ENCODE results near the gene SPINK5. TPM values are rescaled to one million over a fixed set of nuclear protein-coding genes. Genes with fewer than 3 reads are reported as not detected.
"Not testable (repeated sequence)": the region's sequence is repeated elsewhere in the genome, so short reads cannot be mapped to it uniquely, and the experiment has no call there.

SPINK5 gene
- polyA plus RNA-seq (2012; ENCODE audit: missing spikeins), result not detected

GRCh38 chr5:148063861-148064260, at the start of gene SPINK5:
SPINK5 (plus strand) TSS chr5:148063980; CDS start chr5:148064045, 65 bp downstream.
- DNase-seq (ENCODE audit: insufficient read length) (no peak), FAIRE-seq (no peak)
- TF ChIP-seq POLR2AphosphoS5 (IDR thresholded peaks at IDR 0.05; ENCODE audit: low read depth, low read length) (no peak), TAF1 (IDR thresholded peaks at IDR 0.05; ENCODE audit: borderline replicate concordance, low read depth, low read length) (no peak), POLR2A (IDR thresholded peaks at IDR 0.05; ENCODE audit: low read depth, low read length) (no peak)

DNA sequence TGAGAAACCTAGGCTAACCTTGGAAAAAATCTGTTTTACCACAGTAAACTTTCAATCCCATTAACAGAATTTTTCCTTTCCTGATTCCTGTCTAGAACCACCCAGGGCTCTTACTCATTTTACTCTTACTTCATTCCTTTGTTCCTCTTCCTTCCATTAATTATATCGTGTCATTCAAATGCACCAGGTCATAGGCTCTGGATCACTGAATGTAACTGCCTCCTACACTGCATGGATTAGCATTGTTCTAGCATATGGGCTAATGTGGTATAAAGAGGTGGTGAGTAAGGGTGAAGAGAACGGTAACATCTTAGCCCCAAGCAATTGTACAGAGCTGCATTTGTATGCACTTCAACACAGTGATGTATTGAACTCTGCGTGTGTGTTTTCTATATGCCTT, 49.5 kb upstream of the SPINK5 start:
- TF ChIP-seq POLR2AphosphoS5 (IDR thresholded peaks at IDR 0.05; ENCODE audit: low read depth, low read length) (no peak), TAF1 (IDR thresholded peaks at IDR 0.05; ENCODE audit: borderline replicate concordance, low read depth, low read length) (no peak), POLR2A (IDR thresholded peaks at IDR 0.05; ENCODE audit: low read depth, low read length) (no peak)
- DNase-seq (ENCODE audit: insufficient read length) (no peak), FAIRE-seq (no peak)

DNA sequence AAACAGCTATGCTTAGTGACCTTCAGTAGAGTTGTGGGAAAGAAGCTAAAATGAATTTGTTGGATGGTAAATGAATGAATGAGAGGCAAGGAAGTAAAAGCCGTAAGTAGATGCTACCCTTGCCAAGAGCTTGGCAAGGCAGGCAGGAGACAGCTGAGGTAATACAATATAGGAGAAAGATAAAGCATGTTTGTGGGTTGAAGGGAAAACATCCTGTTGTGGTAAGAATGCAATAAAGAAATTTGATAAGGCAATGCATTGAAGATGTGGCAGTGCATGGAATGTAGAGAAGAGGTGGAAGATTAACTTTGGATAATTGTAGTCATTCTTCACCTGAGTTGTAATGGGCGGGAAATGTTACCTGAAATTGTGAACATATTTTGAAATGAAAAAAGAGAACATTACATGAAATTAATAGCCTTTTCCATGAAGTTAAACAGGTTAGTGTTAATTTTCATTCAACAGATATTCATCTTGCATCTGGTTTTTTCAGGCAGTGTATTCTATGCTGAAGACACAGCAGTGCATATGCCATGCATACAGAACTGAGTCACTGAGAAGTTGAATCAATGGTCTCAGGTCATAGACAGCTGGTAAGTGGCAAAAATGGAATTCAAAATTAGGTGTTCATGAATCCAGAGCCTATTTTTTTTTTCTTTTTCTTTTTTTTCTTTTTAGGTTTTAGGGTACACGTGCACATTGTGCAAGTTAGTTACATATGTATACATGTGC, 43.4 kb upstream of the SPINK5 start:
- FAIRE-seq, result no peak
- DNase-seq (ENCODE audit: insufficient read length), result no peak
- no peak for TF ChIP-seq POLR2A (IDR thresholded peaks at IDR 0.05; ENCODE audit: low read depth, low read length)
- TF ChIP-seq TAF1 (IDR thresholded peaks at IDR 0.05; ENCODE audit: borderline replicate concordance, low read depth, low read length), result no peak
- no peak for TF ChIP-seq POLR2AphosphoS5 (IDR thresholded peaks at IDR 0.05; ENCODE audit: low read depth, low read length)

- TF ChIP-seq TAF1 (IDR thresholded peaks at IDR 0.05; ENCODE audit: borderline replicate concordance, low read depth, low read length) (no peak), POLR2A (IDR thresholded peaks at IDR 0.05; ENCODE audit: low read depth, low read length) (no peak), POLR2AphosphoS5 (IDR thresholded peaks at IDR 0.05; ENCODE audit: low read depth, low read length) (no peak)
- no peak for FAIRE-seq
- DNase-seq (ENCODE audit: insufficient read length), result no peak
These were observed 36.3 kb upstream of the SPINK5 start for GRCh38 chr5:148027505-148027904.

DNA sequence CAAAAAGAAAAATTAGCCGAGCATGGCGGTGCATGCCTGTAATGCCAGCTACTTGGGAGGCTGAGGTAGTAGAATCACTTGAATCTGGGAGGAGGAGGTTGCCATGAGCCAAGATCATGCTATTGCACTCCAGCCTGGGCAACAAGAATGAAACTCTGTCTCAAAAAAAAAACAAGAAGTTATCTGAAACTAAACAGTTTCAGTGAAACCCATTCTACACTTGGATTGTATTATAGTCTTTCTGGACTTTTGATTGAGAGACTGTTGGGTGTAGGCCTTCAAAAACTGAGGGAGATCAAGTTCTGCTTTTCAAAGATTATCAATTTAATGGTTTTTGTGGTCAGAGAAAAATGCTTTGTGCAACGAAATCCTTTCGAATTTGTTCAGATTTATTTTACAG, 34.6 kb upstream of the SPINK5 start:
- DNase-seq (ENCODE audit: insufficient read length) (no peak), FAIRE-seq (no peak)
- TF ChIP-seq POLR2AphosphoS5 (IDR thresholded peaks at IDR 0.05; ENCODE audit: low read depth, low read length), result no peak
- no peak for TF ChIP-seq POLR2A (IDR thresholded peaks at IDR 0.05; ENCODE audit: low read depth, low read length)
- no peak for TF ChIP-seq TAF1 (IDR thresholded peaks at IDR 0.05; ENCODE audit: borderline replicate concordance, low read depth, low read length)

DNA sequence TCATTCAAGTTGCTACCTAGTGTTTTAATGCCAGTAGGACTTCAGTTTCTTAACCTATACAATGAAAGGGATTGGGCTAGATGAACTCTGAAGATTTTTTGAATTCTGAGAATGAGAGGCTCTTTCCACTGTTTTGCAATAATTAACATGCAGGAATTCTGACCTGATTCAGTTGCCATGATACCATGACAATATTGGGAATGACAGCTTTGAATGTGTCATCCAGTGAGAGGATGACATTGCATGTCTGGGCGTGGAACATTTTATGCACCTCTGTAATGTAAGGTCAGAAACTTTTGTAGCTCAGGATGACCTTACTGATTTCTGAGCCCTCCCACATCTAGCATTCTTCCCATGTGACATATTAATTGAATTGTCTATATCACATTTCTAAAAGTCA, 30.6 kb upstream of the SPINK5 start:
- no peak for TF ChIP-seq POLR2A (IDR thresholded peaks at IDR 0.05; ENCODE audit: low read depth, low read length)
- no peak for TF ChIP-seq TAF1 (IDR thresholded peaks at IDR 0.05; ENCODE audit: borderline replicate concordance, low read depth, low read length)
- TF ChIP-seq POLR2AphosphoS5 (IDR thresholded peaks at IDR 0.05; ENCODE audit: low read depth, low read length), result no peak
- no peak for FAIRE-seq
- no peak for DNase-seq (ENCODE audit: insufficient read length)

- TF ChIP-seq POLR2AphosphoS5 (IDR thresholded peaks at IDR 0.05; ENCODE audit: low read depth, low read length), result no peak
- no peak for TF ChIP-seq POLR2A (IDR thresholded peaks at IDR 0.05; ENCODE audit: low read depth, low read length)
- no peak for TF ChIP-seq TAF1 (IDR thresholded peaks at IDR 0.05; ENCODE audit: borderline replicate concordance, low read depth, low read length)
- no peak for FAIRE-seq
- DNase-seq (ENCODE audit: insufficient read length), result no peak
These were observed 28.1 kb upstream of the SPINK5 start for GRCh38 chr5:148035676-148036075.

GRCh38 chr5:148042881-148043280, 20.9 kb upstream of the SPINK5 start:
- no peak for FAIRE-seq
- no peak for TF ChIP-seq POLR2A (IDR thresholded peaks at IDR 0.05; ENCODE audit: low read depth, low read length)
- no peak for TF ChIP-seq POLR2AphosphoS5 (IDR thresholded peaks at IDR 0.05; ENCODE audit: low read depth, low read length)
- no peak for TF ChIP-seq TAF1 (IDR thresholded peaks at IDR 0.05; ENCODE audit: borderline replicate concordance, low read depth, low read length)
- DNase-seq (ENCODE audit: insufficient read length), result no peak

GRCh38 chr5:148043705-148044104, 20.1 kb upstream of the SPINK5 start:
- no peak for DNase-seq (ENCODE audit: insufficient read length)
- TF ChIP-seq POLR2AphosphoS5 (IDR thresholded peaks at IDR 0.05; ENCODE audit: low read depth, low read length) (no peak), POLR2A (IDR thresholded peaks at IDR 0.05; ENCODE audit: low read depth, low read length) (no peak), TAF1 (IDR thresholded peaks at IDR 0.05; ENCODE audit: borderline replicate concordance, low read depth, low read length) (no peak)
- no peak for FAIRE-seq

- not testable (repeated sequence) for FAIRE-seq; DNase-seq (ENCODE audit: insufficient read length)
These were observed 8.6 kb upstream of the SPINK5 start for GRCh38 chr5:148055160-148055559.

- DNase-seq (ENCODE audit: insufficient read length), result no peak
- TF ChIP-seq TAF1 (IDR thresholded peaks at IDR 0.05; ENCODE audit: borderline replicate concordance, low read depth, low read length) (no peak), POLR2A (IDR thresholded peaks at IDR 0.05; ENCODE audit: low read depth, low read length) (no peak), POLR2AphosphoS5 (IDR thresholded peaks at IDR 0.05; ENCODE audit: low read depth, low read length) (no peak)
- FAIRE-seq, result no peak
These were observed 3.5 kb upstream of the SPINK5 start for GRCh38 chr5:148060309-148060708.

DNA sequence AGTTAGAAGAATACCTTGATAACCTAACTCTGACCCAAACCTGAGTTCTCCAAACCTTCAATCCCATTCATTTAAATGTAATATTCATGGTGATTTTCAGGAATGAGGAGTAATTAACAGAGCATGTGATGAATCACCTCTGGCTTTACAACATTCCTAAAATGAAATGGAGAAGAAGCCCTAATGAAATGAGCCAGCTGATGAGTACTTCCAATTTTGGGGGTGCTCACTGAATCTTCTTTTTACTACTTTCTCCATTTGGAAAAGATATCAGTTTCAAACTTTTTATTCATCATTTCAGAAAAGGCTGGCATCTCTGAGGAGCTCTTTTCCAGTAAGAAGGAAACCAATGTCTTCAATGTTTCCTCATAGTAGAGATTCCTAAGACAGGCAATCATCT, 2.9 kb upstream of the SPINK5 start:
- TF ChIP-seq POLR2AphosphoS5 (IDR thresholded peaks at IDR 0.05; ENCODE audit: low read depth, low read length) (no peak), POLR2A (IDR thresholded peaks at IDR 0.05; ENCODE audit: low read depth, low read length) (no peak)
- FAIRE-seq (no peak), DNase-seq (ENCODE audit: insufficient read length) (no peak)

All from GM12892 (cell line).